Endothelial cell of umbilical vein (primary cell): ENCODE measurements around the gene THSD4. TPM values are rescaled to one million over a fixed set of nuclear protein-coding genes. Genes with fewer than 3 reads are reported as not detected.

ENCODE experiments used
- BruUV-seq: library from RNA; stranded (reverse); fragments of 400-500 nt; replicated peaks from 2 replicates; lab custom pipeline; 2021; lab: Mats Ljungman, UMichigan
- CTCF ChIA-PET: fragments of 300-600, 350-600 bp; sonication (Branson Sonifier 250); formaldehyde crosslinking; loops from one replicate; lab custom pipeline; 2021; ENCODE audit warnings: antibody characterized with exemption, inconsistent platforms; lab: Charles Lee
- POLR2A ChIA-PET: fragments of 300-600, 350-600 bp; sonication (Branson Sonifier 250); formaldehyde crosslinking; loops from one replicate; lab custom pipeline; 2021; ENCODE audit warnings: antibody characterized with exemption, inconsistent platforms; lab: Charles Lee
- DNase-seq: peaks from one replicate; pipeline ENCODE4 v3.0.0-alpha.2; 2011; ENCODE audit warnings: low read depth, low spot score
- FAIRE-seq: peaks from 2 replicates; lab custom pipeline; 2011; peaks lifted over from hg19 to GRCh38; lab: Jason Lieb, UNC
- H2AFZ ChIP-seq: 2 replicates; pipeline ENCODE4 v1.6.0; 2012; ENCODE audit warnings: low read depth, low read length, control low read depth, inconsistent platforms
- H3K27ac ChIP-seq: 2 replicates; pipeline ENCODE4 v1.5.1; 2011; ENCODE audit warnings: low read depth, mild to moderate bottlenecking, control low read depth, low read length, moderate library complexity; ENCODE audit not compliant: insufficient read depth
- H3K27me3 ChIP-seq, 2 experiments: 2 replicates each; pipeline versions ENCODE4 v1.6.0 to v1.6.1; 2011; ENCODE audit warnings: low read length in 2 of 2, mixed read lengths in 1 of 2; ENCODE audit not compliant: control insufficient read depth in 2 of 2, insufficient read depth in 2 of 2
- H3K36me3 ChIP-seq, 2 experiments: 2 replicates in 1 of 2; 3 replicates in 1 of 2; pipeline ENCODE4 v1.5.1; 2011; ENCODE audit warnings: low read length in 2 of 2, mild to moderate bottlenecking in 1 of 2, moderate library complexity in 1 of 2; ENCODE audit not compliant: control insufficient read depth in 2 of 2, insufficient read depth in 2 of 2; ENCODE audit errors: extremely low read depth in 1 of 2
- H3K4me1 ChIP-seq: 3 replicates; pipeline ENCODE4 v1.5.1; 2011; ENCODE audit warnings: mild to moderate bottlenecking, low read length; ENCODE audit not compliant: control insufficient read depth, insufficient read depth; ENCODE audit errors: extremely low read depth
- H3K4me2 ChIP-seq: 2 replicates; pipeline ENCODE4 v1.6.1; 2011; ENCODE audit warnings: low read length, control low read depth, mixed read lengths; ENCODE audit not compliant: insufficient read depth
- H3K4me3 ChIP-seq, 3 experiments: fragments of 200-600 bp in 1 of 3; sonication (generic), shearing (Covaris generic) in 1 of 3; replicated peaks in 1 of 3; 2 replicates each; pipeline ENCODE4 v1.5.1; 2011 to 2016; ENCODE audit warnings: control low read depth in 3 of 3, low read length in 3 of 3, mild to moderate bottlenecking in 2 of 3, inconsistent platforms in 1 of 3, low read depth in 1 of 3, moderate library complexity in 1 of 3; ENCODE audit not compliant: insufficient read depth in 1 of 3
- H3K79me2 ChIP-seq: 2 replicates; pipeline ENCODE4 v1.6.0; 2012; ENCODE audit warnings: low read length, inconsistent platforms; ENCODE audit not compliant: control insufficient read depth, insufficient read depth
- H3K9ac ChIP-seq: replicated peaks from 2 replicates; pipeline ENCODE3; 2011; ENCODE audit warnings: low read length, control low read depth; ENCODE audit not compliant: insufficient read depth; ENCODE audit errors: extremely low read depth
- H3K9me1 ChIP-seq: replicated peaks from 3 replicates; pipeline ENCODE4 v1.6.0; 2011; ENCODE audit warnings: mild to moderate bottlenecking, low read length; ENCODE audit not compliant: control insufficient read depth, insufficient read depth; ENCODE audit errors: extremely low read depth
- H3K9me3 ChIP-seq: replicated peaks from 2 replicates; pipeline ENCODE4 v1.5.1; 2012; ENCODE audit warnings: low read length, inconsistent platforms; ENCODE audit not compliant: control insufficient read depth, insufficient read depth
- H4K20me1 ChIP-seq: replicated peaks from 2 replicates; pipeline ENCODE3; 2011; ENCODE audit warnings: mild to moderate bottlenecking, low read length; ENCODE audit not compliant: control insufficient read depth, insufficient read depth; ENCODE audit errors: extremely low read depth
- CTCF ChIP-seq, 2 donors: IDR thresholded peaks; 1 replicate in 1 of 2; 2 replicates in 1 of 2; pipeline ENCODE4 v1.5.1; 2011; ENCODE audit warnings: low read length in 2 of 2, mild to moderate bottlenecking in 2 of 2, moderate library complexity in 2 of 2, control low read depth in 1 of 2, inconsistent platforms in 1 of 2, low read depth in 1 of 2; ENCODE audit not compliant: insufficient read depth in 1 of 2; ENCODE audit errors: extremely low read depth in 1 of 2
- EZH2 ChIP-seq: IDR thresholded peaks from 2 replicates; pipeline ENCODE4 v1.6.1; 2012; ENCODE audit warnings: borderline replicate concordance, low read depth, mild to moderate bottlenecking, moderate library complexity, low read length, inconsistent platforms; ENCODE audit not compliant: severe bottlenecking
- FOS ChIP-seq: IDR thresholded peaks from 2 replicates; pipeline ENCODE4 v1.6.1; 2011; ENCODE audit warnings: mild to moderate bottlenecking, low read length, moderate library complexity, borderline replicate concordance; ENCODE audit not compliant: insufficient read depth
- GATA2 ChIP-seq: IDR thresholded peaks from 2 replicates; pipeline ENCODE4 v1.7.0; 2011; ENCODE audit warnings: low read depth, mild to moderate bottlenecking, moderate library complexity, mixed read lengths, low read length; ENCODE audit not compliant: insufficient read length, insufficient read depth
- JUN ChIP-seq: IDR thresholded peaks from 2 replicates; pipeline ENCODE4 v1.6.1; 2011; ENCODE audit warnings: borderline replicate concordance, low read depth; ENCODE audit not compliant: insufficient read length, insufficient read depth
- MAX ChIP-seq: IDR thresholded peaks from 2 replicates; pipeline ENCODE4 v1.6.1; 2011; ENCODE audit not compliant: insufficient read depth, insufficient read length
- MYC ChIP-seq: IDR thresholded peaks from one replicate; pipeline ENCODE4 v1.6.1; 2011; ENCODE audit warnings: mild to moderate bottlenecking, low read depth, low read length
- POLR2A ChIP-seq: IDR thresholded peaks from 2 replicates; pipeline ENCODE4 v1.6.1; 2012; ENCODE audit warnings: low read depth, mild to moderate bottlenecking, control low read depth, low read length
- POLR2AphosphoS5 ChIP-seq: IDR thresholded peaks from 2 replicates; pipeline ENCODE4 v1.6.1; 2012; ENCODE audit warnings: low read depth, mild to moderate bottlenecking, control low read depth, low read length, moderate library complexity; ENCODE audit not compliant: insufficient read depth
- dilution Hi-C: fragments of 300-500 bp; cut with MboI; formaldehyde crosslinking; loops from one replicate; pipeline ENCODE4 v1.15.0; 2019; ENCODE audit warnings: low sequenced_read_pairs; ENCODE audit not compliant: extremely low pct_ligation_motif_present
- intact Hi-C: fragments of 100-400 bp; cut with micrococcal nuclease; formaldehyde crosslinking; loops from one replicate; pipeline ENCODE4 v1.10.0; 2022
- polyA plus RNA-seq, 4 experiments: library from polyadenylated mRNA; depleted of rRNA in 3 of 4; stranded (reverse) in 3 of 4; unstranded in 1 of 4; fragments of >200 nt; gene quantifications; 2 replicates each; pipeline versions ENCODE4 v1.2.1 to v1.2.3, GENCODE V29; 2011 to 2012; ENCODE audit warnings: missing spikeins in 1 of 4
- total RNA-seq: library from RNA; stranded (reverse); gene quantifications from 2 replicates; pipeline ENCODE4 v1.2.3, GENCODE V29; 2021

The THSD4 gene
- total and polyA plus RNA-seq, 2 donors (not counting 3 experiments of a cell fraction or from before 2014, with no cell fraction given) = 9.9 to 25.4 TPM

GRCh38 chr15:71564217-71564616 is 448.9 kb downstream of the THSD4 start:
- H4K20me1 ChIP-seq = no peaks in the 10 kb centered on the region
- dilution Hi-C loops (no loop called here), intact Hi-C loops (no loop called here)
- FAIRE-seq = no peak
- no peak overlapping the region for H3K4me2 ChIP-seq
- no peaks in the 10 kb centered on the region for H3K36me3 ChIP-seq
- no peaks in the 10 kb centered on the region for H3K9me1 ChIP-seq
- H3K9me3 ChIP-seq = no peaks in the 10 kb centered on the region
- no peak overlapping the region for H2AFZ ChIP-seq
- BruUV-seq = no TSS peak
- no peaks in the 10 kb centered on the region for H3K4me1 ChIP-seq
- H3K4me3 ChIP-seq = no peak overlapping the region
- TF ChIP-seq POLR2AphosphoS5 (no peak), FOS (no peak), JUN (no peak), POLR2A (no peak), MAX (no peak), MYC (no peak), EZH2 (no peak), GATA2 (no peak), CTCF (IDR thresholded peaks at IDR 0.05; ENCODE audit: extremely low read depth in 1 of 2, insufficient read depth in 1 of 2, low read depth in 1 of 2, low read length in 2 of 2) (no peak)
- H3K79me2 ChIP-seq = no peaks in the 10 kb centered on the region
- no peak for DNase-seq
- ChIA-PET POLR2A (no interaction called here), CTCF (no interaction called here)
- no peak overlapping the region for H3K9ac ChIP-seq
- H3K27me3 ChIP-seq = no peaks in the 10 kb centered on the region
- no peak overlapping the region for H3K27ac ChIP-seq
